K562 (cell line): ENCODE measurements around the gene IL17REL.

Experiments used
- KAT8 ChIP-seq: fragments of 450-650 bp; IDR thresholded peaks from 2 replicates; pipeline ENCODE4 v1.6.1; 2016; ENCODE audit warnings: low read depth, mild to moderate bottlenecking
- SRSF3 ChIP-seq: fragments of 200-400 bp; formaldehyde crosslinking; IDR thresholded peaks from 2 replicates; pipeline ENCODE4 v1.6.1; 2016; ENCODE audit warnings: mild to moderate bottlenecking, low read length, moderate library complexity; ENCODE audit not compliant: insufficient read depth
- TF ChIP-seq, protein P1 (sequence below), 2 experiments: fragments of 450-650 bp; conservative IDR thresholded peaks; 2 replicates each; pipeline ENCODE4 v1.6.1; 2017; ENCODE audit warnings: mild to moderate bottlenecking in 2 of 2, moderate library complexity in 2 of 2
- TF ChIP-seq, protein P2 (sequence below), 3 experiments: IDR thresholded peaks in 2 of 3; conservative IDR thresholded peaks in 1 of 3; 2 replicates each; pipeline ENCODE4 v1.5.1; 2011 to 2012; ENCODE audit warnings: low read length in 3 of 3, mild to moderate bottlenecking in 3 of 3, control low read depth in 2 of 3, improper control_type of control experiment in 1 of 3, inconsistent platforms in 1 of 3, low read depth in 1 of 3, mixed read lengths in 1 of 3, moderate library complexity in 1 of 3; ENCODE audit not compliant: insufficient read depth in 2 of 3

DNA sequence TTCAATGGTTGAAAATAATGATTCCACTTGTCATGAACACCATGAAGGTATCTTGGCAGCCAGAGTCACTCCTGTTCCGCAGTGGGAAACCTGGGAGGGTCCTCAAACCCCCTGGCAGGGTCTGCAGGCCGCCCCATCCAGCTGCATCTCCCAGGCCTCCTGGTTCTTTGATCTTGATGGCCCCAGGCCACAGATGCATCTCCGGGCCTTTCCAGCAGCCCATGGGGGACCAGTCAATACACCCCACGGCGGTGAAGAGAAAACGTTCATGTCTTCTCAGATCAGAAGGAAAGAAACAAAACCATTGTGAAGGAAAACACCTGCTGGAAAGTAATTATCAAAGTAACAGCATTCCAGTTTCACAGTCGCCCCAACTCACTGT, 47.3 kb upstream of the IL17REL start:
- TF ChIP-seq KAT8 (no peak), SRSF3 (no peak)
- TF ChIP-seq, protein P1, sequence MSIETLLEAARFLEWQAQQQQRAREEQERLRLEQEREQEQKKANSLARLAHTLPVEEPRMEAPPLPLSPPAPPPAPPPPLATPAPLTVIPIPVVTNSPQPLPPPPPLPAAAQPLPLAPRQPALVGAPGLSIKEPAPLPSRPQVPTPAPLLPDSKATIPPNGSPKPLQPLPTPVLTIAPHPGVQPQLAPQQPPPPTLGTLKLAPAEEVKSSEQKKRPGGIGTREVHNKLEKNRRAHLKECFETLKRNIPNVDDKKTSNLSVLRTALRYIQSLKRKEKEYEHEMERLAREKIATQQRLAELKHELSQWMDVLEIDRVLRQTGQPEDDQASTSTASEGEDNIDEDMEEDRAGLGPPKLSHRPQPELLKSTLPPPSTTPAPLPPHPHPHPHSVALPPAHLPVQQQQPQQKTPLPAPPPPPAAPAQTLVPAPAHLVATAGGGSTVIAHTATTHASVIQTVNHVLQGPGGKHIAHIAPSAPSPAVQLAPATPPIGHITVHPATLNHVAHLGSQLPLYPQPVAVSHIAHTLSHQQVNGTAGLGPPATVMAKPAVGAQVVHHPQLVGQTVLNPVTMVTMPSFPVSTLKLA (conservative IDR thresholded peaks at IDR 0.05), result no peak
- TF ChIP-seq, protein P2, sequence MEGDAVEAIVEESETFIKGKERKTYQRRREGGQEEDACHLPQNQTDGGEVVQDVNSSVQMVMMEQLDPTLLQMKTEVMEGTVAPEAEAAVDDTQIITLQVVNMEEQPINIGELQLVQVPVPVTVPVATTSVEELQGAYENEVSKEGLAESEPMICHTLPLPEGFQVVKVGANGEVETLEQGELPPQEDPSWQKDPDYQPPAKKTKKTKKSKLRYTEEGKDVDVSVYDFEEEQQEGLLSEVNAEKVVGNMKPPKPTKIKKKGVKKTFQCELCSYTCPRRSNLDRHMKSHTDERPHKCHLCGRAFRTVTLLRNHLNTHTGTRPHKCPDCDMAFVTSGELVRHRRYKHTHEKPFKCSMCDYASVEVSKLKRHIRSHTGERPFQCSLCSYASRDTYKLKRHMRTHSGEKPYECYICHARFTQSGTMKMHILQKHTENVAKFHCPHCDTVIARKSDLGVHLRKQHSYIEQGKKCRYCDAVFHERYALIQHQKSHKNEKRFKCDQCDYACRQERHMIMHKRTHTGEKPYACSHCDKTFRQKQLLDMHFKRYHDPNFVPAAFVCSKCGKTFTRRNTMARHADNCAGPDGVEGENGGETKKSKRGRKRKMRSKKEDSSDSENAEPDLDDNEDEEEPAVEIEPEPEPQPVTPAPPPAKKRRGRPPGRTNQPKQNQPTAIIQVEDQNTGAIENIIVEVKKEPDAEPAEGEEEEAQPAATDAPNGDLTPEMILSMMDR (IDR thresholded peaks at IDR 0.05 in 2 of 3, conservative IDR thresholded peaks at IDR 0.05 in 1 of 3; ENCODE audit: insufficient read depth in 2 of 3, low read depth in 1 of 3, low read length in 3 of 3), result no peak
